ENCODE measurements around the gene KIAA0040.

GRCh38 chr1:175222296-175222938 lies 29.8 kb upstream of the KIAA0040 start:
- TF ChIP-seq CTCF (IDR thresholded peaks at IDR 0.05) (no peak), POLR2A (IDR thresholded peaks at IDR 0.05) (no peak), POLR2AphosphoS5 (IDR thresholded peaks at IDR 0.05) (no peak)
